B cell (primary cell): ENCODE measurements around the gene GSTA5.
A peak's percentile ranks its signal among the peaks of the same experiment; 100 is the strongest.

ENCODE experiments used
- EZH2 ChIP-seq: IDR thresholded peaks from 2 replicates; pipeline ENCODE4 v1.6.1; 2012; ENCODE audit warnings: borderline replicate concordance, low read depth, mild to moderate bottlenecking, moderate library complexity, low read length; ENCODE audit not compliant: insufficient read depth, poor library complexity, severe bottlenecking
- TF ChIP-seq, protein P1 (sequence below): fragments of 200-600 bp; IDR thresholded peaks from one replicate; pipeline ENCODE4 v1.8.0; 2022; ENCODE audit warnings: antibody characterized with exemption, mild to moderate bottlenecking

DNA sequence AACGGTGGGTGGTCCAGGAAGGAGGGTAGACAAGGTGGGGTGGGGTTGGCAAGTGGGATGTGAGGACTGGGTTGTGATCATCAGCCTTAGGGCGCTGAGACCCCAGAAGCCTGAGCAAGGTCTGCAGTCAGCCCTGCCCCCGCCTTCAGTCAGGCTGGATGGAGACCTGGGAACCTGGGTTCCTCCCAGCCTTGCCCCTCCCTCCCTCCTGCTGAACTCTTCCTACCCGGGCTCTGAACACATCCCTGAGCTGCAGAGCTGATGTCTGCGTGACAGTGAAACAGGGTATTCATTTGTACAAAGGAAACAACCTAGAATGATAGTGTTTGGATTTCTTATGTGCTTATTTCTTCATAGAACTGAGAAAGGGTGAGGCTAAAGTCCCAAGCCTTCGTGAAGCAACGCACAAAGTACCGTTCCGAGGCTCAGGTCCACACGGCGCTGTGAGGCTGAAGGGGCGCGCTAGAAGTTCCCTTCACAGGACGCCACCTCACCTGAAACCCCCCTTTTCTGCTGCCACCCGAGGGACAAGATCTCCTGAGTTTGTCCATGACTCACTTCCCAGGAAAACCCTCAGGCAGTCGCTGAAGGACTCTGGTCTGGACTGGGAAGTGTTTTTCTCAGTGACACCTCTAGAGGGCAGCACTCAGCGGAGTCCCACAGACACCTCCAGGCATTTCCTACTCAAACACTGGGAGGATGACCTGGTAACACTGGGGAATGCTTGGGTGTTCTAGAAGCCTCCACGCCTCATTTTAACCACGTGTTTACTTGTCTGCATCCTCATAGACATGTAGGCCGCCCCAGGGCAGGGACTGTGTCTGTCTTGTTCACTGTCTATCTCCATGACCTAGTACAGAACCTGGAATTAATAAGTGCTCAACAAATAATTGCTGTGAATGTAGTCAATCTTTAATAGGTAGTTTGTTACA is 1.2 kb downstream of the GSTA5 start:
- TF ChIP-seq, protein P1, sequence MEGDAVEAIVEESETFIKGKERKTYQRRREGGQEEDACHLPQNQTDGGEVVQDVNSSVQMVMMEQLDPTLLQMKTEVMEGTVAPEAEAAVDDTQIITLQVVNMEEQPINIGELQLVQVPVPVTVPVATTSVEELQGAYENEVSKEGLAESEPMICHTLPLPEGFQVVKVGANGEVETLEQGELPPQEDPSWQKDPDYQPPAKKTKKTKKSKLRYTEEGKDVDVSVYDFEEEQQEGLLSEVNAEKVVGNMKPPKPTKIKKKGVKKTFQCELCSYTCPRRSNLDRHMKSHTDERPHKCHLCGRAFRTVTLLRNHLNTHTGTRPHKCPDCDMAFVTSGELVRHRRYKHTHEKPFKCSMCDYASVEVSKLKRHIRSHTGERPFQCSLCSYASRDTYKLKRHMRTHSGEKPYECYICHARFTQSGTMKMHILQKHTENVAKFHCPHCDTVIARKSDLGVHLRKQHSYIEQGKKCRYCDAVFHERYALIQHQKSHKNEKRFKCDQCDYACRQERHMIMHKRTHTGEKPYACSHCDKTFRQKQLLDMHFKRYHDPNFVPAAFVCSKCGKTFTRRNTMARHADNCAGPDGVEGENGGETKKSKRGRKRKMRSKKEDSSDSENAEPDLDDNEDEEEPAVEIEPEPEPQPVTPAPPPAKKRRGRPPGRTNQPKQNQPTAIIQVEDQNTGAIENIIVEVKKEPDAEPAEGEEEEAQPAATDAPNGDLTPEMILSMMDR, result peak; percentile 75
- TF ChIP-seq EZH2, result no peak
